ENCODE results near the gene GPX5. TPM values are rescaled to one million over a fixed set of nuclear protein-coding genes. Genes with fewer than 3 reads are reported as not detected.

The GPX5 gene
- total RNA-seq, 2 donors from 2014 or later = not detected

- H3K36me3 ChIP-seq = no peaks in the 10 kb centered on the region
- no peak overlapping the region for H3K4me3 ChIP-seq
- TF ChIP-seq CTCF (IDR thresholded peaks at IDR 0.05) = no peak
Observed at GRCh38 chr6:28569748-28570147, 44.1 kb downstream of the GPX5 start.

GRCh38 chr6:28580475-28580874 lies 54.8 kb downstream of the GPX5 start:
- DNase-seq (ENCODE audit: low spot score) = no peak
- H3K27ac ChIP-seq = no peak overlapping the region
- H3K36me3 ChIP-seq = no peaks in the 10 kb centered on the region
- no peaks in the 10 kb centered on the region for H3K4me1 ChIP-seq
- no peak overlapping the region for H3K4me3 ChIP-seq
- TF ChIP-seq CTCF (IDR thresholded peaks at IDR 0.05) = no peak
- no peaks in the 10 kb centered on the region for H3K27me3 ChIP-seq
- no peaks in the 10 kb centered on the region for H3K9me3 ChIP-seq

More at GRCh38 chr6:28569748-28570147, 44.1 kb downstream of the GPX5 start:
- no peaks in the 10 kb centered on the region for H3K27me3 ChIP-seq
- H3K27ac ChIP-seq = no peak overlapping the region
- H3K4me1 ChIP-seq = no peaks in the 10 kb centered on the region
- DNase-seq (ENCODE audit: low spot score) = no peak
- no peaks in the 10 kb centered on the region for H3K9me3 ChIP-seq

GRCh38 chr6:28583463-28583862 lies 57.8 kb downstream of the GPX5 start:
- Histone ChIP-seq H3K27ac (no peak overlapping the region), H3K36me3 (no peaks in the 10 kb centered on the region), H3K27me3 (no peaks in the 10 kb centered on the region), H3K4me3 (no peak overlapping the region), H3K4me1 (no peaks in the 10 kb centered on the region), H3K9me3 (no peaks in the 10 kb centered on the region)
- no peak for DNase-seq (ENCODE audit: low spot score)
- no peak for TF ChIP-seq CTCF (IDR thresholded peaks at IDR 0.05)

Other genes starting within 250 kb of the GPX5 start
- 1 to 10 TPM; 1.8 to 4.1 TPM for gene PGBD1, start 244.3 kb upstream of the GPX5 start, total RNA-seq
- gene ZSCAN31, start 189.7 kb upstream of the GPX5 start, total RNA-seq = 10 to 100 TPM in 1 of 2 donors, 1 to 10 TPM in 1; 9.9 to 14.5 TPM
- gene ZKSCAN3, start 175.9 kb upstream of the GPX5 start, total RNA-seq = 1 to 10 TPM; 2.3 to 3.7 TPM
- gene ZSCAN12, start 126.1 kb upstream of the GPX5 start, total RNA-seq = 1 to 10 TPM; 2.1 to 3.4 TPM
- under 1 TPM; 0.59 to 0.79 TPM for gene ZSCAN23, start 82.4 kb upstream of the GPX5 start, total RNA-seq
- not detected for gene GPX6, start 10.1 kb upstream of the GPX5 start, total RNA-seq